GM04503 (cell line): ENCODE measurements around the gene SYPL2.
"Not testable (repeated sequence)": the region's sequence is repeated elsewhere in the genome, so short reads cannot be mapped to it uniquely, and the experiment has no call there.

Experiments
- DNase-seq: peaks from one replicate; pipeline ENCODE4 v3.0.0-alpha.2; 2012; ENCODE audit warnings: low read depth

SYPL2 gene

DNA sequence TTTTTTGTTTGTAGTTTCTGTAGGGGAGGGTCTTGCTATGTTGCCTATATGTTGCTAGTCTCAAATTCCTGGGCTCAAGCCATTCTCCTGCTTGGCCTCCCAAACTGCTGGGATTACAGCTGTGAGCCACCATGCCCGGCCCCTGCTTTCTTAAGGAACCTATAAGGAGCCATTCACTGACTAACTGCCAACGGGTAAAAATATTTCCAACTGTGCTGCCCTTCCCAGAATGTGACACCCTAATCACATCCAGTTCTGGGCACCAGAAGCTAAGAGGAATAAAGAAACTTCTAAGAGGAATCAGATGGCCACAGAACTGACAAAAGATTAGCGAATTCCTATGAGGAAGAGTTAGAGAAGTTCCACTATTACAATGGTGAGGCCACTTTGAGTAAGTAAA is 6.4 kb downstream of the SYPL2 start:
- no peak for DNase-seq

GRCh38 chr1:109473284-109474057 is 7.1 kb downstream of the SYPL2 start:
- DNase-seq = not testable (repeated sequence)

GRCh38 chr1:109474697-109475096 is 8.4 kb downstream of the SYPL2 start:
- no peak for DNase-seq

DNA sequence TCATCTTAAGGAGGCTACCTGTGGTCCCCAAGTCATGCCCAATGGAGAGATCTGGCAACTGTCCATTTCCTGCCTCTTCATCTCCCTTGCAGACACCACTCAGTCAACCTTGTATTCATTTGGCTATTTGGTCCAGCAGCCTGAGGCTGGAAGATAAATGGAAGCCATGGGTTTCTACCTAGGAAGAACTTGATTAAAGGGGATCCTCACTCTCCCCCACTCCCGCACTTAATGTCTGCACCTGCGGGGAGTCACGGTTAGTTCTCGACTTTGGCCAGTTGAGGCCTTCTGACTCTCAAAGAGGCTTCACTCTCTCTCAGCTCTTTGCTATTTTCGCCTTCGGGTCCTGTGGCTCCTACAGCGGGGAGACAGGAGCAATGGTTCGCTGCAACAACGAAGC is 8.9 kb downstream of the SYPL2 start:
- no peak for DNase-seq

DNA sequence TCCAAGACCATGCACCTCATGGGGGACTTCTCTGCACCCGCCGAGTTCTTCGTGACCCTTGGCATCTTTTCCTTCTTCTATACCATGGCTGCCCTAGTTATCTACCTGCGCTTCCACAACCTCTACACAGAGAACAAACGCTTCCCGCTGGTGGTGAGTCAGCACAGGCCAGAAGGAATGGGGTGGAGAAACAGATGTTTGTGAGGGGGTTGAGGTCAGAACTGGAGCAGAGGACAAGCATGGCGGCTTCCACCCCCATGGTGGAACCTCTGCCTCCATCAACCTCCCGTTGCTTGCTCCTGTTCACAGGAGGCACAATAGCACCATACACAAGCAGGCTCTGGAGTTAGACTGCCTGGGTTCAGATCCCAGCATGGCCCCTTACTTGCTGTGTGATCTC is 10.5 kb downstream of the SYPL2 start:
- DNase-seq = no peak

DNA sequence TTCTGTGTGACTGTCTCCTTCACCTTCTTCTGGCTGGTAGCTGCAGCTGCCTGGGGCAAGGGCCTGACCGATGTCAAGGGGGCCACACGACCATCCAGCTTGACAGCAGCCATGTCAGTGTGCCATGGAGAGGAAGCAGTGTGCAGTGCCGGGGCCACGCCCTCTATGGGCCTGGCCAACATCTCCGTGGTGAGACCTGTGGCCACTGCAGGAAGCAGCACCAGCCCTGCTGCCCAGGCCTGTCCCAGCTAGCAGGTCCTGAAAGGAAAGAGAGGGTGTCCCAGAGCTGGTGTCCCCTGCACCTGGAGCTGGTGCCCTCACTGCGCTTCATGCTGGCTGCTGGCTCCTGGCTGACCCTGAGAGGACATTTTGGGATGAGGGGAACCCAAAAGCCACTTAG is 11.5 kb downstream of the SYPL2 start:
- DNase-seq = no peak

DNA sequence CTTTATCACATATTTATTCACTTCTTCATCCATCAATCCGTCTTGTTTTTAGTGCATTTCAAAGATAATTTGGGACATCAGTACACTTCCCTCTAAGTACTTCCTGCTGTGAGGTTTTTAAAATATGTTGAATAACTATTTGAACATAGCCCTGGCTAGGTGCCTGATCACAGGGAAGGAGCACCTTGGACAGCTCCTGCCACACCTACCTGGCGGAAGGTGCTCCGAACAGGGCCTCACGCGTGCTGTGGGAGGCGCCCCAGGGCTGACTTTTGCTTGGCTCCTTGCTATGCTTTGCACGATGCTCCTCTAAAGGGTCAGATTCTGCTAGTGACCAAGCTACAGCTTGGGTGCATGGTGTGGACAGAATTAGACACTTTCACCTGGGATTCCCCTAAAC is 12.5 kb downstream of the SYPL2 start:
- no peak for DNase-seq

- DNase-seq = no peak
These were observed 13.0 kb downstream of the SYPL2 start for GRCh38 chr1:109479311-109479710.

DNA sequence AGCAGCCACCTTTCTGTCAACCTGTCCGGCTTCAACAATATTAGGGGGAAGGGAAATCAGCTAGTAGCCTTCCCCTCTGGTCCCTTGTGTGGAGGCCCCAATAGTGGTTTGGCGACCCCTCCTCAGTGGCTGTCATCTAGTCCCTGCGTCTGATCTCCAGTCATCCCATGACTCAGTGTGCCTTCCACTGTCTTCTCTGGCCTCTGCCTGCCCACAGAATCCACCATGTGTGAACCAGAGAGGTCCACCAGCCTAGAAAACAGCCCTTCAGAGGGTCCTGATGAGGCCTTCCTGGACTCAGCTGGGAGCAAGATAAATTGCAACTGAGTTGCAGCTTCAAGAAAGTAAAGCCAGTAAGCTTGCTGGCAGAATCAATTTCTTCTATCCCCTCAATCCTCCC is 13.6 kb downstream of the SYPL2 start:
- DNase-seq = no peak

DNA sequence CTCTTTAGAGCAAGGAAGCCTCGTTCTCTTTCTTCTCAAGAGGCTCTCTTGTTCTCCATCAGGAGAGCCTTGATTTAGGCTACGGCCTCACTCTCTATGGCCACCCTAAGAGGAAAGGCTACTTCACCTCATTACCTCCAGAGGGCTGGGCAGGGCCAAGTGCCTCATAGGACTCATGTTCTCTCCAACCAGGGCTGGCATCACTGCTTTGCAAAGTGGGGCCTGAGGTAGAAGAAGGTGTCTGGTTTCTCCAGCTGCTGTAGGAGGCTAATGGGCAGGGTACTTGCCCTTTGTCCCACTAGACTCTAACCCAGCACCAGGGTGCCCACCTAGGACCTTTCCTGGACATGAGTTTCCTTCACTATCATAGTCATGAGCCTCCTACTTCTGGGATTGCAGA is 15.3 kb downstream of the SYPL2 start:
- DNase-seq = no peak

GRCh38 chr1:109482242-109482641 is 15.9 kb downstream of the SYPL2 start:
- DNase-seq = no peak

- no peak for DNase-seq
These were observed 16.7 kb downstream of the SYPL2 start for GRCh38 chr1:109482791-109483671.

- DNase-seq = peak; percentile 25
These were observed 17.5 kb downstream of the SYPL2 start, which contains the start of gene ATXN7L2 for GRCh38 chr1:109483672-109484518. ATXN7L2 (plus strand) TSS chr1:109483905; CDS start chr1:109483954, 49 bp downstream.

- no peak for DNase-seq
These were observed 18.2 kb downstream of the SYPL2 start for GRCh38 chr1:109484519-109484975.

GRCh38 chr1:109485001-109485400 is 18.7 kb downstream of the SYPL2 start:
- DNase-seq = no peak

GRCh38 chr1:109487261-109487660 is 20.9 kb downstream of the SYPL2 start:
- DNase-seq = no peak

DNA sequence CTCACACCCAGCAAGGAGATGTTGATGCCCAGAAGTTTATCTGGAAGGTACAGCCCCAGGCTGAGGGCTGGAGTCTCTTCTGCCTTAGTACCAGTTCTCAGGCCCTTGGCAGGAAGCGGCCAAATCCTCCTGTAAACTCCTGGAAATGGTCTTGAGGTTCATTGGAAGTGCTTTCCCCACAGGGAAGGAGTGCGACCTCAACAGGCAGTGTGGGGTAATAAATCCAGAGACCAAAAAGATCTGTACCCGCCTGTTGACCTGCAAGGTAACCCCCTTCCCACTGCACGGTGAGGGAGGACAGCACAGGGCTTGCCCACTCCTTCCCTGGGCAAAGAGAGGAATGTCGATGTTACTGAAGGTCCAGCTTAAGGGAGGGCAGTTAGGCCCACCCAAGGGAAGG is 21.9 kb downstream of the SYPL2 start:
- no peak for DNase-seq

DNA sequence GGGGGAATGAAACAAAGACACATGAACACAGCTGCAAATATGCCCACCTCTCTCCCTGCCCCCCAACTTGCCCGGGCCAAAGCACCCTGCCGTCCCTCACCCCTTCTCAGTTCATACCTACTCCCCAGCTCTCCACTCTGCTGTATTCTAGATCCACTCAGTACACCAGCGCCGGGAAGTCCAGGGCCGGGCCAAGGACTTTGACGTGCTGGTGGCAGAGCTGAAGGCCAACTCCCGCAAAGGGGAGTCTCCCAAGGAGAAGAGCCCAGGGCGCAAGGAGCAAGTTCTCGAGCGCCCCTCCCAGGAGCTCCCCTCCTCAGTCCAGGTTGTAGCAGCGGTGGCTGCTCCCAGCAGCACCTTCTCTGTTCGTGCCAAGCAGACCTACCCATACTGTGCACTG is 22.4 kb downstream of the SYPL2 start:
- DNase-seq = no peak

- no peak for DNase-seq
These were observed 23.9 kb downstream of the SYPL2 start for GRCh38 chr1:109490029-109490933.

DNA sequence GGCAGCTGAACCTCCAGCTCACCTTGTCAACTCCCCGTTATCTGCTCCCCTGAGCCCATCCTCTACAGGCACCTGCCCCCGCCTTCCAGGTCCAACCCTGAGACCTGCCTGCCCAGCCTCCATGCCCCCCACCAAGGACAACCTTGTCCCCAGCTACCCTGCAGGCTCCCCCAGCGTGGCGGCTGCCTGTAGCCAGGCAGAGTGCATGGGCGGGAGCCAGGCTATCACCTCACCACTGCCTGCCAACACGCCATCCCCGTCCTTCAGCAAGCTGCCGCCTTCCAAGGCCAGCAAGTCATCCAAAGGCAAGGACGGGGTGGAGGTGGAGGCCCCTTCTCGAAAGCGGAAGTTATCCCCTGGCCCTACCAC is 24.6 kb downstream of the SYPL2 start:
- DNase-seq = no peak

- DNase-seq = no peak
These were observed 25.0 kb downstream of the SYPL2 start for GRCh38 chr1:109491372-109491771.
